ENCODE measurements around the gene MSLN.
"Not testable (repeated sequence)": the region's sequence is repeated elsewhere in the genome, so short reads cannot be mapped to it uniquely, and the experiment has no call there.

The MSLN gene

GRCh38 chr16:741986-742629 lies 18.4 kb upstream of the MSLN start:
- Histone ChIP-seq H3K36me3 (ENCODE audit: insufficient read depth, low read depth, low read length) (0 out of 2 replicates have a peak, but pooled peaks cover under 1% of the 10 kb centered on the region), H3K9me3 (ENCODE audit: insufficient read depth, low read depth, low read length) (no peaks in the 10 kb centered on the region), H3K4me3 (ENCODE audit: low read length) (no peak overlapping the region), H3K27ac (ENCODE audit: low read length) (no peak overlapping the region), H3K27me3 (ENCODE audit: insufficient read depth, low read length) (no peaks in the 10 kb centered on the region), H3K9ac (ENCODE audit: low read depth, low read length) (no peak overlapping the region), H3K4me1 (ENCODE audit: insufficient read depth, low read length) (no peaks in the 10 kb centered on the region; the same call in 1 of the 2 replicates)

- H3K4me3 ChIP-seq (ENCODE audit: low read length); H3K9ac ChIP-seq (ENCODE audit: low read depth, low read length); H3K27ac ChIP-seq (ENCODE audit: low read length); H3K9me3 ChIP-seq (ENCODE audit: insufficient read depth, low read depth, low read length); H3K36me3 ChIP-seq (ENCODE audit: insufficient read depth, low read depth, low read length); H3K27me3 ChIP-seq (ENCODE audit: insufficient read depth, low read length); H3K4me1 ChIP-seq (ENCODE audit: insufficient read depth, low read length): not testable (repeated sequence)
Measured at GRCh38 chr16:742894-743293, 17.6 kb upstream of the MSLN start.

GRCh38 chr16:743794-744500 lies 16.6 kb upstream of the MSLN start:
- Histone ChIP-seq H3K27me3 (ENCODE audit: insufficient read depth, low read length) (no peaks in the 10 kb centered on the region), H3K9ac (ENCODE audit: low read depth, low read length) (no peak overlapping the region), H3K9me3 (ENCODE audit: insufficient read depth, low read depth, low read length) (no peaks in the 10 kb centered on the region), H3K4me3 (ENCODE audit: low read length) (no peak overlapping the region), H3K4me1 (ENCODE audit: insufficient read depth, low read length) (no peaks in the 10 kb centered on the region; the same call in 1 of the 2 replicates), H3K36me3 (ENCODE audit: insufficient read depth, low read depth, low read length) (no peaks in the 10 kb centered on the region), H3K27ac (ENCODE audit: low read length) (no peak overlapping the region)

DNA sequence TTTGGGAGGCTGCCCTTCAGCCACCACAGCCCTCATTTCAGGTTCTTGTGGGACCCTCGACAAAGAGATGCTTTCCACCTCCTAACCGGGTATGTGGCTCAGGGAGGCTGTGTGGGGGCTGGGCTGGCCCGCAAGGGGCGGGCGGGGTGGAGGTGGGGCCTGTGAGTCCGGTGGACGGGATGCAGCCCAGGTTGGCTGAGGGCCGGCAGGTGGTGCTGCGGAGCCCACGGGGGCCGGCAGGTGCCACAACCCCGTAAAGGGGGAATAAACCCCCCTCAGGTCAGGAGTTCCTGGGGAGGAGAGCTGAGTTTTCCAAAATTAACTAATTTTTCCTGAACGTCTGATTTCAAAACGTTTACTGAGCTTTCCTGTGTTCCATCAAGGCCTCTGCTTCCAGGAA lies 14.8 kb upstream of the MSLN start:
- H3K4me3 ChIP-seq (ENCODE audit: low read length), result no peak overlapping the region
- H3K27me3 ChIP-seq (ENCODE audit: insufficient read depth, low read length), result no peaks in the 10 kb centered on the region
- H3K27ac ChIP-seq (ENCODE audit: low read length), result no peak overlapping the region
- H3K36me3 ChIP-seq (ENCODE audit: insufficient read depth, low read depth, low read length), result no peaks in the 10 kb centered on the region
- no peaks in the 10 kb centered on the region for H3K9me3 ChIP-seq (ENCODE audit: insufficient read depth, low read depth, low read length)
- no peaks in the 10 kb centered on the region; the same call in 1 of the 2 replicates for H3K4me1 ChIP-seq (ENCODE audit: insufficient read depth, low read length)
- no peak overlapping the region for H3K9ac ChIP-seq (ENCODE audit: low read depth, low read length)

GRCh38 chr16:746637-747036 lies 13.9 kb upstream of the MSLN start:
- Histone ChIP-seq H3K27ac (ENCODE audit: low read length) (no peak overlapping the region), H3K4me3 (ENCODE audit: low read length) (no peak overlapping the region), H3K4me1 (ENCODE audit: insufficient read depth, low read length) (peaks cover 3% of the 10 kb centered on the region; the same call in 1 of the 2 replicates), H3K9me3 (ENCODE audit: insufficient read depth, low read depth, low read length) (no peaks in the 10 kb centered on the region), H3K9ac (ENCODE audit: low read depth, low read length) (no peak overlapping the region), H3K36me3 (ENCODE audit: insufficient read depth, low read depth, low read length) (no peaks in the 10 kb centered on the region), H3K27me3 (ENCODE audit: insufficient read depth, low read length) (no peaks in the 10 kb centered on the region)

- Histone ChIP-seq H3K27me3 (ENCODE audit: insufficient read depth, low read length) (no peaks in the 10 kb centered on the region), H3K9me3 (ENCODE audit: insufficient read depth, low read depth, low read length) (no peaks in the 10 kb centered on the region), H3K4me3 (ENCODE audit: low read length) (no peak overlapping the region), H3K9ac (ENCODE audit: low read depth, low read length) (no peak overlapping the region), H3K27ac (ENCODE audit: low read length) (no peak overlapping the region), H3K4me1 (ENCODE audit: insufficient read depth, low read length) (peaks cover 10% of the 10 kb centered on the region; the same call in 1 of the 2 replicates), H3K36me3 (ENCODE audit: insufficient read depth, low read depth, low read length) (no peaks in the 10 kb centered on the region)
Measured at GRCh38 chr16:747978-748746, 12.4 kb upstream of the MSLN start.

DNA sequence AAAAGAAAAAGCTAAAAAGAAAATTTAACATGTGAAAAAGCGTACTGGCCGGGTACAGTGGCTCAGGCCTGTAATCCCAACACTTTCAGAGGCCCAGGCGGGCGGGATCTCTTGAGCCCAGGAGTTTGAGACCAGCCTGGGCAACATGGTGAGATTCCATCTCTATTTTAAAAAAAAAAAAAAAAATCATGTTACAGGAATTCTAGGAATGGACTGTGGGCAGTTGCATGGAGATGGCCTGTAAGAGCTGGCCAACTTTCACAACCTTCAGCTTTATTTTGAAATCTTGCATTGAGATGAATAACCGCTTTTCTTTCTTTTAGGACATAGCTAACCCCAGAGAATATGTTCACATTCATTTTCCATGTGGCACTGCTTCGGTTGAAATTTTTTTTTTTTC lies 11.5 kb upstream of the MSLN start:
- Histone ChIP-seq H3K4me1 (ENCODE audit: insufficient read depth, low read length) (peaks cover 10% of the 10 kb centered on the region; the same call in 1 of the 2 replicates), H3K4me3 (ENCODE audit: low read length) (no peak overlapping the region), H3K36me3 (ENCODE audit: insufficient read depth, low read depth, low read length) (no peaks in the 10 kb centered on the region), H3K27ac (ENCODE audit: low read length) (no peak overlapping the region), H3K9me3 (ENCODE audit: insufficient read depth, low read depth, low read length) (no peaks in the 10 kb centered on the region), H3K9ac (ENCODE audit: low read depth, low read length) (no peak overlapping the region), H3K27me3 (ENCODE audit: insufficient read depth, low read length) (no peaks in the 10 kb centered on the region)

- Histone ChIP-seq H3K4me3 (ENCODE audit: low read length) (no peak overlapping the region), H3K36me3 (ENCODE audit: insufficient read depth, low read depth, low read length) (no peaks in the 10 kb centered on the region), H3K4me1 (ENCODE audit: insufficient read depth, low read length) (peaks cover 10% of the 10 kb centered on the region; the same call in 1 of the 2 replicates), H3K27me3 (ENCODE audit: insufficient read depth, low read length) (no peaks in the 10 kb centered on the region), H3K9me3 (ENCODE audit: insufficient read depth, low read depth, low read length) (no peaks in the 10 kb centered on the region), H3K9ac (ENCODE audit: low read depth, low read length) (no peak overlapping the region), H3K27ac (ENCODE audit: low read length) (no peak overlapping the region)
Measured at GRCh38 chr16:750485-750884, 10.0 kb upstream of the MSLN start.

- no peaks in the 10 kb centered on the region for H3K36me3 ChIP-seq (ENCODE audit: insufficient read depth, low read depth, low read length)
- no peak overlapping the region for H3K9ac ChIP-seq (ENCODE audit: low read depth, low read length)
- no peak overlapping the region for H3K27ac ChIP-seq (ENCODE audit: low read length)
- peak overlapping the region; percentile 24; the same call in 1 of the 2 replicates for H3K4me3 ChIP-seq (ENCODE audit: low read length)
- peaks cover 10% of the 10 kb centered on the region; the same call in 1 of the 2 replicates for H3K4me1 ChIP-seq (ENCODE audit: insufficient read depth, low read length)
- no peaks in the 10 kb centered on the region for H3K9me3 ChIP-seq (ENCODE audit: insufficient read depth, low read depth, low read length)
- no peaks in the 10 kb centered on the region for H3K27me3 ChIP-seq (ENCODE audit: insufficient read depth, low read length)
Measured at GRCh38 chr16:751152-752006, 9.2 kb upstream of the MSLN start.

DNA sequence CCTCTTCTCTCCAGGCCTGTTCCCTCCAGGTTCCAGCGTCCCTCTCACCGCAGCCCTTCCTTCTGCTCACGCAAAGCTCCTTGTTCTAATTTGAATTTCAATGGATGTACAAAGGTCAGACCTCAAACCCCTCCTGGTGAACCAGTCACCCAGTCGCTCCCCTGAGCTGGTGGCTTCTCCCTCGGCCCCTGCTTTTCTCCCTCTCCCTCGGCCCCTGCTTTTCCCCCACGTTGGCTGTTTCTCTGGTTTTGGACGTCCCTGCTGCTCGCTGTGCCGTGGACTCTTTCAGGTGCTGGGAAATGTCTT lies 8.6 kb upstream of the MSLN start:
- Histone ChIP-seq H3K27me3 (ENCODE audit: insufficient read depth, low read length) (no peaks in the 10 kb centered on the region), H3K4me1 (ENCODE audit: insufficient read depth, low read length) (peaks cover 10% of the 10 kb centered on the region; the same call in 1 of the 2 replicates), H3K36me3 (ENCODE audit: insufficient read depth, low read depth, low read length) (no peaks in the 10 kb centered on the region), H3K4me3 (ENCODE audit: low read length) (peak overlapping the region; percentile 24; the same call in 1 of the 2 replicates), H3K9ac (ENCODE audit: low read depth, low read length) (no peak overlapping the region), H3K9me3 (ENCODE audit: insufficient read depth, low read depth, low read length) (no peaks in the 10 kb centered on the region; the same call in 1 of the 2 replicates), H3K27ac (ENCODE audit: low read length) (no peak overlapping the region)

- not testable (repeated sequence) for H3K27me3 ChIP-seq (ENCODE audit: insufficient read depth, low read length); H3K9me3 ChIP-seq (ENCODE audit: insufficient read depth, low read depth, low read length); H3K36me3 ChIP-seq (ENCODE audit: insufficient read depth, low read depth, low read length); H3K4me1 ChIP-seq (ENCODE audit: insufficient read depth, low read length); H3K9ac ChIP-seq (ENCODE audit: low read depth, low read length); H3K27ac ChIP-seq (ENCODE audit: low read length); H3K4me3 ChIP-seq (ENCODE audit: low read length)
Measured at GRCh38 chr16:754121-754607, 6.4 kb upstream of the MSLN start.
